GM12878 (cell line): ENCODE results near the gene MISP3. TPM values are rescaled to one million over a fixed set of nuclear protein-coding genes. Genes with fewer than 3 reads are reported as not detected.
"Not testable (repeated sequence)": the region's sequence is repeated elsewhere in the genome, so short reads cannot be mapped to it uniquely, and the experiment has no call there.

Source experiments
- ATAC-seq: fragments of 200-7000 bp; cut with Tn5 transposase; 3 replicates; pipeline ENCODE4 v1.9.1; 2020; ENCODE audit warnings: mild to moderate bottlenecking, moderate library complexity
- BruUV-seq: library from RNA; stranded (reverse); fragments of 400-500 nt; replicated peaks from 2 replicates; lab custom pipeline; 2021; lab: Mats Ljungman, UMichigan
- CTCF ChIA-PET: fragments of 300-600 bp; sonication (Branson Sonifier 250); formaldehyde crosslinking; extraction: SDS; loops from one replicate; lab custom pipeline; 2021; ENCODE audit warnings: inconsistent platforms; lab: Yijun Ruan, JAX
- POLR2A ChIA-PET: fragments of 350-600 bp; formaldehyde crosslinking; extraction: SDS; loops from one replicate; lab custom pipeline; 2021; ENCODE audit warnings: inconsistent platforms; lab: Charles Lee
- RAD21 ChIA-PET: fragments of 300-600 bp; sonication (Branson Sonifier 250); formaldehyde crosslinking; loops from one replicate; lab custom pipeline; 2023; ENCODE audit warnings: antibody characterized with exemption; ENCODE audit not compliant: unreplicated experiment; lab: Charles Lee
- SMC1A ChIA-PET: fragments of 300-600 bp; sonication (Branson Sonifier 250); formaldehyde crosslinking; loops from one replicate; lab custom pipeline; 2023; ENCODE audit not compliant: unreplicated experiment, uncharacterized antibody; lab: Charles Lee
- DNase-seq: peaks from one replicate; pipeline ENCODE4 v3.0.0-alpha.2; 2011; ENCODE audit warnings: low read depth, low spot score
- FAIRE-seq: peaks from 3 replicates; lab custom pipeline; 2011; peaks lifted over from hg19 to GRCh38; lab: Jason Lieb, UNC
- H2AFZ ChIP-seq: 2 replicates; pipeline ENCODE4 v1.6.0; 2011; ENCODE audit warnings: low read depth, low read length, control low read depth; ENCODE audit not compliant: control insufficient read depth
- H3K27ac ChIP-seq: 2 replicates; pipeline ENCODE4 v1.5.1; 2011; ENCODE audit warnings: control low read depth; ENCODE audit not compliant: control insufficient read depth, insufficient read depth
- H3K27me3 ChIP-seq, 2 experiments: replicated peaks in 1 of 2; 2 replicates each; pipeline versions ENCODE4 v1.6.0 to v1.6.1; 2011; ENCODE audit warnings: low read length in 1 of 2; ENCODE audit not compliant: control insufficient read depth in 2 of 2, insufficient read depth in 2 of 2
- H3K36me3 ChIP-seq, 2 experiments: 2 replicates each; pipeline ENCODE4 v1.5.1; 2011; ENCODE audit warnings: low read length in 1 of 2; ENCODE audit not compliant: control insufficient read depth in 2 of 2, insufficient read depth in 2 of 2
- H3K4me1 ChIP-seq: 2 replicates; pipeline ENCODE4 v1.6.1; 2011; ENCODE audit warnings: mild to moderate bottlenecking, low read length, moderate library complexity, mixed read lengths; ENCODE audit not compliant: control insufficient read depth, insufficient read depth
- H3K4me2 ChIP-seq: 2 replicates; pipeline ENCODE4 v1.6.0; 2011; ENCODE audit warnings: control low read depth; ENCODE audit not compliant: control insufficient read depth, insufficient read depth
- H3K4me3 ChIP-seq: fragments of 200-600 bp; sonication (generic); 2 replicates; pipeline ENCODE4 v1.5.1; 2016
- H3K79me2 ChIP-seq: 2 replicates; pipeline ENCODE4 v1.6.0; 2011; ENCODE audit warnings: low read length; ENCODE audit not compliant: control insufficient read depth, insufficient read depth
- H3K9ac ChIP-seq: 2 replicates; pipeline ENCODE4 v1.8.0; 2011; ENCODE audit warnings: low read length, control low read depth, mixed read lengths; ENCODE audit not compliant: control insufficient read depth, insufficient read depth
- H3K9me3 ChIP-seq: replicated peaks from 3 replicates; pipeline ENCODE4 v1.5.1; 2011; ENCODE audit warnings: mild to moderate bottlenecking, low read length; ENCODE audit not compliant: control insufficient read depth, insufficient read depth
- H4K20me1 ChIP-seq: 2 replicates; pipeline ENCODE4 v1.6.0; 2011; ENCODE audit not compliant: control insufficient read depth, insufficient read depth
- BCL3 ChIP-seq: IDR thresholded peaks from 2 replicates; pipeline ENCODE4 v1.6.1; 2011; ENCODE audit warnings: borderline replicate concordance, low read depth, mild to moderate bottlenecking, moderate library complexity, low read length; ENCODE audit not compliant: insufficient read depth, poor library complexity, severe bottlenecking
- PAX8 ChIP-seq: fragments of 450-650 bp; IDR thresholded peaks from 2 replicates; pipeline ENCODE4 v1.6.1; 2017; ENCODE audit warnings: mild to moderate bottlenecking, moderate library complexity
- WGBS: methylation state at CpG from one replicate; pipeline ENCODE4 v1.1.6; 2016; ENCODE audit warnings: low lambda C conversion rate; ENCODE audit not compliant: insufficient replicate concordance, insufficient coverage; ENCODE audit errors: missing lambda C conversion rate; 5-methylcytosine and 5-hydroxymethylcytosine counted together
- in situ Hi-C: fragments of 300-500 bp; cut with MboI; formaldehyde crosslinking; loops from 9 replicates; pipeline ENCODE4 v1.14.3; 2018; ENCODE audit warnings: mixed read lengths
- intact Hi-C: fragments of 100-400 bp; cut with micrococcal nuclease; formaldehyde crosslinking; loops from one replicate; pipeline ENCODE4 v1.14.2; 2022; ENCODE audit not compliant: unreplicated experiment
- polyA plus RNA-seq, 11 experiments: library from polyadenylated mRNA; depleted of rRNA in 4 of 11; unstranded in 6 of 11; stranded (reverse) in 5 of 11; fragments of >200 nt; fragmentation: Nextera tagmentation in 4 of 11; fragmentation: Illumina TruSeq in 1 of 11; extraction: Ambion mirVana in 4 of 11; extraction: Trizol in 1 of 11; gene quantifications; 1 replicate in 1 of 11; 2 replicates in 10 of 11; pipeline versions ENCODE4 v1.2.1 to v1.2.3, GENCODE V29; 2011 to 2016; ENCODE audit warnings: inconsistent platforms in 2 of 11, missing spikeins in 2 of 11, low read depth in 1 of 11
- total RNA-seq, 4 experiments: library from RNA; depleted of rRNA in 3 of 4; stranded (reverse); fragments of >200 nt in 3 of 4; fragmentation: Illumina TruSeq in 1 of 4; extraction: Trizol in 1 of 4; gene quantifications; 2 replicates each; pipeline versions ENCODE4 v1.2.1 to v1.2.3, GENCODE V29; 2013 to 2021

The MISP3 gene
- total and polyA plus RNA-seq, 10 of the 15 experiments (the other 5 are each of a cell fraction or from before 2014, with no cell fraction given): 0.07 to 1.4 (median 0.64) TPM

- TF ChIP-seq BCL3 (no peak), PAX8 (no peak)
These were observed 22.1 kb upstream of the MISP3 start (continued) for GRCh38 chr19:14050512-14050911.

GRCh38 chr19:14050961-14051360 lies 21.6 kb upstream of the MISP3 start:
- H3K27me3 ChIP-seq, H3K9ac ChIP-seq, ATAC-seq, BruUV-seq, H3K4me3 ChIP-seq, intact Hi-C loops, H3K79me2 ChIP-seq, H4K20me1 ChIP-seq, DNase-seq, FAIRE-seq, H3K4me1 ChIP-seq, H3K4me2 ChIP-seq, H2AFZ ChIP-seq, H3K27ac ChIP-seq, H3K9me3 ChIP-seq: not testable (repeated sequence)
- peaks cover 10 to 17% of the 10 kb centered on the region in 2 experiments; a peak in 3 of 4 replicates for H3K36me3 ChIP-seq
- in situ Hi-C loops: loop anchor here (25.0 kb wide), 1 partner anchor 764 kb away; no protein-coding TSS in a partner anchor
- ChIA-PET CTCF (interaction anchor here (7.4 kb wide), 1 partner anchor 8 kb away, joined by 60 read pairs; no protein-coding TSS in a partner anchor), SMC1A (interaction anchor here (0.6 to 1.2 kb wide), 3 partner anchors 9 to 169 kb away, joined by 3 to 4 read pairs (median 3); no protein-coding TSS in a partner anchor), POLR2A (interaction anchor here (0.6 kb wide), 1 partner anchor 1317 kb away, joined by 5 read pairs; the partner anchor contains the start of gene TRIR), RAD21 (interaction anchor here (0.6 kb wide), 1 partner anchor 141 kb away, joined by 4 read pairs; no protein-coding TSS in a partner anchor)
- 95% methylated on average over 11 of the region's 11 CpGs for WGBS
